Breast epithelium (tissue), 3 donors: Measurements from ENCODE around the gene PSD4.

Source experiments
- CTCF ChIP-seq, 3 donors: fragments of 450-650 bp; IDR thresholded peaks; one replicate each; pipeline ENCODE4 v1.5.1; 2016 to 2017; ENCODE audit warnings: antibody characterized with exemption in 3 of 3, mild to moderate bottlenecking in 3 of 3, moderate library complexity in 3 of 3
- POLR2A ChIP-seq: fragments of 450-650 bp; IDR thresholded peaks from one replicate; pipeline ENCODE4 v1.6.1; 2016; ENCODE audit warnings: antibody characterized with exemption, mild to moderate bottlenecking, moderate library complexity
- POLR2AphosphoS5 ChIP-seq, 3 donors: sonication (generic); formaldehyde crosslinking; IDR thresholded peaks; one replicate each; pipeline ENCODE4 v1.6.1; 2017; ENCODE audit warnings: antibody characterized with exemption in 3 of 3

GRCh38 chr2:113230531-113230930 lies 56.8 kb downstream of the PSD4 start:
- no peak for TF ChIP-seq POLR2AphosphoS5 (IDR thresholded peaks at IDR 0.05)
- no peak for TF ChIP-seq CTCF (IDR thresholded peaks at IDR 0.05)
- TF ChIP-seq POLR2A, result no peak
